ENCODE measurements around the gene TPST2.

GRCh38 chr22:26614322-26614721 lies 24.4 kb upstream of the TPST2 start:
- TF ChIP-seq EP300 (IDR thresholded peaks at IDR 0.05) = no peak
- no peak for TF ChIP-seq POLR2A (IDR thresholded peaks at IDR 0.05)
- no peak for TF ChIP-seq CTCF (IDR thresholded peaks at IDR 0.05)

All from tibial nerve (tissue), 4 donors.